OCI-LY7 (cell line): ENCODE data around the gene SLC4A3.

Experiments used
- CTCF ChIP-seq: fragments of 200-600 bp; sonication (generic); conservative IDR thresholded peaks from 2 replicates; pipeline ENCODE4 v1.5.1; 2014; ENCODE audit warnings: mild to moderate bottlenecking, antibody characterized with exemption, low read length, moderate library complexity, mixed read lengths
- EZH2phosphoT487 ChIP-seq: fragments of 200-600 bp; sonication (generic); IDR thresholded peaks from 2 replicates; pipeline ENCODE4 v1.6.1; 2018; ENCODE audit warnings: low read depth, borderline replicate concordance, mild to moderate bottlenecking, mixed run types, antibody characterized with exemption, low read length, moderate library complexity, mixed read lengths

GRCh38 chr2:219664944-219665343, 37.5 kb downstream of the SLC4A3 start:
- TF ChIP-seq CTCF, result no peak
- TF ChIP-seq EZH2phosphoT487, result no peak
